ENCODE data around the gene RELA.
A peak's percentile ranks its signal among the peaks of the same experiment; 100 is the strongest.
"Not testable (repeated sequence)": the region's sequence is repeated elsewhere in the genome, so short reads cannot be mapped to it uniquely, and the experiment has no call there.

Gene RELA

DNA sequence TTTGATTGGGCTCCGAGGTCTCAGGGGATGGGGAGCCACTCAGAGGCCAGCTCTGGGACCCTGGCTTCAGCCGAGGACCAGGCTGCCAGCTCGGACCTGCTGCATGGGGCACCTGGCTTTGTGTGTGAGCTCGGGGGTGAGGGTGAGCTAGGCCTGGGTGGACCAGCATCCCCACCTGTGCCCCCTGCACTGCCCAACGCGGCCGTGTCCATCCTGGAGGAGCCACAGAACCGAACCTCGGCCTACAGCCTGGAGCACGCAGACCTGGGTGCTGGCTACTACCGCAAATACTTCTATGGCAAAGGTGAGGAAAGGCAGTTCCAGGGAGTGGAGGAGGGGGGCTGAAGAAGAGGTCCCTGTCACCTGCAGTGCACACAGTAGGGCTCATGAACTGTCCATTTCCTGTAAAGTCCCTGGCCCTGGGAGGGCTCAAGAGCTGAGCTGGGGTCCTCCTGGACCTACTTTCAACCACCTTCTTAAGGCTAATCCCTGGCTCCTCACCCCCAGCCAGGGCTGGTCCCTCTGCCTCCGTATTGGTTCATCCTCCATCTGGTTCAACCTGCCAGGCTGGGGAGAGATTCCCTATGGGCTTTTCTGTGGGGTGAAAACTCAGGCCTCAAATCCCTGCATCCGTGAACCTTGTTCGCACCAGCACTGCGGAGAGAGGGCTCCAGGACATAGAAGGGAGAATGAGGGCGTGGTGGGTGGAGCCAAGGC lies 21.3 kb downstream of the RELA start:
- TF ChIP-seq, protein P1, sequence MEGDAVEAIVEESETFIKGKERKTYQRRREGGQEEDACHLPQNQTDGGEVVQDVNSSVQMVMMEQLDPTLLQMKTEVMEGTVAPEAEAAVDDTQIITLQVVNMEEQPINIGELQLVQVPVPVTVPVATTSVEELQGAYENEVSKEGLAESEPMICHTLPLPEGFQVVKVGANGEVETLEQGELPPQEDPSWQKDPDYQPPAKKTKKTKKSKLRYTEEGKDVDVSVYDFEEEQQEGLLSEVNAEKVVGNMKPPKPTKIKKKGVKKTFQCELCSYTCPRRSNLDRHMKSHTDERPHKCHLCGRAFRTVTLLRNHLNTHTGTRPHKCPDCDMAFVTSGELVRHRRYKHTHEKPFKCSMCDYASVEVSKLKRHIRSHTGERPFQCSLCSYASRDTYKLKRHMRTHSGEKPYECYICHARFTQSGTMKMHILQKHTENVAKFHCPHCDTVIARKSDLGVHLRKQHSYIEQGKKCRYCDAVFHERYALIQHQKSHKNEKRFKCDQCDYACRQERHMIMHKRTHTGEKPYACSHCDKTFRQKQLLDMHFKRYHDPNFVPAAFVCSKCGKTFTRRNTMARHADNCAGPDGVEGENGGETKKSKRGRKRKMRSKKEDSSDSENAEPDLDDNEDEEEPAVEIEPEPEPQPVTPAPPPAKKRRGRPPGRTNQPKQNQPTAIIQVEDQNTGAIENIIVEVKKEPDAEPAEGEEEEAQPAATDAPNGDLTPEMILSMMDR (IDR thresholded peaks at IDR 0.05; ENCODE audit: insufficient read depth, low read length, poor library complexity, severe bottlenecking): no peak
- DNase-seq (ENCODE audit: extremely low read depth, insufficient read length): no peak
- peaks cover 39% of the 10 kb centered on the region for H3K36me3 ChIP-seq (ENCODE audit: control insufficient read depth, insufficient read depth, low read length)
- H3K27me3 ChIP-seq (replicated peaks; ENCODE audit: control insufficient read depth, insufficient read depth, low read length): no peaks in the 10 kb centered on the region
- peak overlapping the region; percentile 60 for H3K4me3 ChIP-seq (replicated peaks; ENCODE audit: low read depth, low read length)

DNA sequence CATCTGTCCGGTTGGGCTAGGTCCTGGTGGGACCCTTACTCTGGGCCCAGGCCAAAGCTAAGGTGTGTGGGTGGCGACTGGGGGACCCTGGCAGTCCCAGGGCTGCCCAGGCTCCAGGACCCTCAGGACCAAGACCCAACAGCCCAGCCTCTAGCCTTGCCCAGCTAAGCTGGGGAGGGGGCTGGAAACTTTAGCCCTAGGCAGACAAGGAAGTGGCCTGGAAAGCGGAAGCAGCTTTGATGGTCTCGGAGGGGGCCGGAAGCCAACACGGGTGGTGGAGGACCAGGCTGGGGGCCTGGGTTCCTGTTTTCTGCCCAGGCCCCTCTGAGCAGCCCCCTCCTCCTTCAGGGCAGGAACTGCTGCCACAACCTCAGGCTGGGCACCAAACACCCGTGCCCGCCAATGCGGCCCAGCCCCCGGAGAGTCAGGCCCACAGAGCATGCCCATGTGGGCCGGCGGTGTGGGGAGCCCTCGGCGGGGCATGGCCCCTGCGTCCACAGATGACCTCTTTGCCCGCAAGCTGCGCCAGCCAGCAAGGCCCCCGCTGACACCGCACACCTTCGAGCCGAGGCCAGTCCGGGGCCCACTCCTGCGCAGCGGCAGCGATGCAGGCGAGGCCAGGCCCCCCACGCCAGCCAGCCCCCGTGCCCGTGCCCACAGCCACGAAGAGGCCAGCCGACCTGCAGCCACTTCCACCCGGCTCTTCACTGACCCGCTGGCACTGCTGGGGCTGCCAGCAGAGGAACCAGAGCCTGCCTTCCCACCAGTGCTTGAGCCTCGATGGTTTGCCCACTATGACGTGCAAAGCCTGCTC lies 22.0 kb downstream of the RELA start:
- Histone ChIP-seq H3K27me3 (replicated peaks; ENCODE audit: control insufficient read depth, insufficient read depth, low read length) (no peaks in the 10 kb centered on the region), H3K36me3 (ENCODE audit: control insufficient read depth, insufficient read depth, low read length) (peaks cover 38% of the 10 kb centered on the region), H3K4me3 (replicated peaks; ENCODE audit: low read depth, low read length) (peak overlapping the region; percentile 60)
- DNase-seq (ENCODE audit: extremely low read depth, insufficient read length): no peak
- TF ChIP-seq, protein P1 (IDR thresholded peaks at IDR 0.05; ENCODE audit: insufficient read depth, low read length, poor library complexity, severe bottlenecking): no peak

DNA sequence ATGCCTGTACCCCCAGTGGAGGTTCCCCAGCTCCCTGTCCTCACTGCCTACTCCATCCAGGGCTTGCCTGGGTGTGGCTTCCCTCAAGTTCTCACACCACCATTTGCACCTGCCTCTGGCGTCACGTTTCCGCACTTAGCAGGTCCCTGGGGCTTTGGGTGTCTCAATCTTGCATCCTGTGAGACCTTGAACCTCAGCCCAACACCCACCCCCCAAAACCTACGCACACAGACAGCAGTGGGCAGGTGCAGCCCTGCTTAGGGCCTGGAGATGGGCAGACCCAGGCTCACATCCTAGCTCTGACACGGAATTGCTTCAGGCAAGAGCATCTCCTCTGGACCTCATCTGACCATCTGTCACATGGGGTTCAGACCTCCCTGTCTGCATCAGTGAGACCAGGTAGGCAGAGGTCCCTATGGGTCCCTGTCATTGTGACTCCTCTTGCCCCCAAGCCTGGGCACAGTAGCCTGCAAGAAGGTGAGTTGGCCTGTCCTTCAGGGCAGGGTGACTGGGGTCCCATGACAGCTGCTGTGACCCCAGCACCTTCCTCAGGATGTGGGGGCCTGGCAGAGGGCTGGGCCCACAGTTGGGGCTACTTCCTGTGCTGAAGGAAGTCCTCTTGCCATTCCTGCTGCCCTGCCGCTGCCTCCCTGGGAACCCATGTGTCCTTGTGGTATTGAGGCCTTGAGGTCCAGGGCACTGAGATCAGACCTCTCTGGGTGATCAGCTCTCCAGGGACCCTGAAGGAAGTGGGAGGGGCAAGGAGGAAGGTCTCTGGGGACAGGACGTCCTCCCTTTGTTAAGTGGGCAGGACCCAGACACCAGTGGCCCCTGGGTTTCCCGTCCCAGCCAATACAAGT lies 22.9 kb downstream of the RELA start:
- peak; percentile 83 for DNase-seq (ENCODE audit: extremely low read depth, insufficient read length)
- Histone ChIP-seq H3K36me3 (ENCODE audit: control insufficient read depth, insufficient read depth, low read length) (peaks cover 40% of the 10 kb centered on the region), H3K27me3 (replicated peaks; ENCODE audit: control insufficient read depth, insufficient read depth, low read length) (no peaks in the 10 kb centered on the region), H3K4me3 (replicated peaks; ENCODE audit: low read depth, low read length) (peak overlapping the region; percentile 60)
- TF ChIP-seq, protein P1 (IDR thresholded peaks at IDR 0.05; ENCODE audit: insufficient read depth, low read length, poor library complexity, severe bottlenecking): no peak

DNA sequence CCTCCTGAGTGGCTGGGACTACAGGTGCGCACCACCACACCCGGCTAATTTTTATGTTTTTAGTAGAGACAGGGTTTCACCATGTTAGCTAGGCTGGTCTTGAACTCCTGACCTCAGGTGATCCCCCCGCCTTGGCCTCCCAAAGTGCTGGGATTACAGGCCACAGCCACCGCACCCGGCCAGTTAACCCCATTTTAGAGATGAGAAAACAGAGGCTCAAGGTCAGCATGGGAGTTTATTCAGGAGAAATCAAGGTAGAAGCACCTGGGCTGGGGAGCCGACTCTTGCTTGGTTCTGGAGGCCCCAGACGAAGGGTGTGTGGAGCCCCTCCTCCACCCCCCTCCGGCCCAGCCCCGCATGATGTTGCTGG lies 23.5 kb downstream of the RELA start:
- Histone ChIP-seq H3K36me3 (ENCODE audit: control insufficient read depth, insufficient read depth, low read length) (peaks cover 42% of the 10 kb centered on the region), H3K4me3 (replicated peaks; ENCODE audit: low read depth, low read length) (peak overlapping the region; percentile 94)

DNA sequence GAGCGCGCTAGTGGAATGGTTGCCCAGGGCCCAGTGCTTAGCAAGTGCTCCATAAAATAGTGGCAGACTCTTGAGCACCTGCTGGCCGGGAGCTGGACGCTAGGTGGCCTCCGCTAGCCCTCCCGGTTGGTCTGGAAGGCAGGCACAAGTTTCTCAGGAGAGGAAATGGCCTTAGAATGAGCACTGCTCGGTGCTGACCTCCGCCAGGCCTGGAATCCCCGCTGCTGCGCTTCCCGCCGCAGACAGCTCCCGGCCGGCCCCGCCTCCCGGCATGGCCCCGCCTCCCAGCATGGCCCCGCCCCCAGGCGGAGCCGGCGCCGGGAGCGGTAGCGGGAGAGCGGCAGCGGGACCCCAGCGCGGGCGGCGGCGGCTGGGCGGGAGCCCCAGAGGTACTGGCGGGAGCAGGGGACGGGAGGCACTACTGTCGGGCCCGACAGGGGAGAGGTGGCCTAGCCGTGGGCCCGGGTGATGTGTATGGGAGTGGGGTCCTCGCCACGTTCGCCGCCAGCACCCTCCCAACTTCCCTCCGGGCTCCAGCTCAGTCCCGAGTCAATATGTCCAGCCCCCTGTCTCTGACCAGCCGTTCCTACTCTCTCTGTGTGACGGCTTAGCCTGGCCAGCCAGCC lies 24.8 kb downstream of the RELA start, which contains the start of gene SIPA1:
TSS of gene SIPA1 (plus strand) at position 308 of the 626 bp plus-strand sequence. CDS start 2,821 bp downstream, outside the sequence.
- Histone ChIP-seq H3K4me3 (replicated peaks; ENCODE audit: low read depth, low read length) (peak within 1 kb of the TSS; percentile 94), H3K27me3 (replicated peaks; ENCODE audit: control insufficient read depth, insufficient read depth, low read length) (no peaks in the 10 kb centered on the region), H3K36me3 (ENCODE audit: control insufficient read depth, insufficient read depth, low read length) (peaks cover 46% of the 10 kb centered on the region)
- TF ChIP-seq, protein P1 (IDR thresholded peaks at IDR 0.05; ENCODE audit: insufficient read depth, low read length, poor library complexity, severe bottlenecking): peak; percentile 26
- DNase-seq (ENCODE audit: extremely low read depth, insufficient read length): peak; percentile 83

More for the DNA sequence above, 23.5 kb downstream of the RELA start:
- not testable (repeated sequence) for H3K27me3 ChIP-seq (replicated peaks; ENCODE audit: control insufficient read depth, insufficient read depth, low read length); DNase-seq (ENCODE audit: extremely low read depth, insufficient read length)

Data from GM06990 (cell line).